Trophoblast cell (in vitro differentiated cells and primary cell): ENCODE data around the gene SOX8.

Experiments
- DNase-seq, 2 donors: peaks; one replicate each; pipeline ENCODE4 v3.0.0-alpha.2; 2016
- H2AFZ ChIP-seq: 2 replicates; pipeline ENCODE4 v1.6.1; 2013; ENCODE audit warnings: low read length, moderate library complexity, mild to moderate bottlenecking; ENCODE audit not compliant: insufficient read depth, poor library complexity
- H2AK5ac ChIP-seq: 2 replicates; pipeline ENCODE4 v1.6.1; 2013; ENCODE audit warnings: mild to moderate bottlenecking, low read length
- H2BK120ac ChIP-seq: 2 replicates; pipeline ENCODE4 v1.6.1; 2013; ENCODE audit warnings: low read length, mild to moderate bottlenecking, moderate library complexity; ENCODE audit not compliant: insufficient read depth, poor library complexity
- H2BK12ac ChIP-seq: 2 replicates; pipeline ENCODE4 v1.6.1; 2013; ENCODE audit warnings: mild to moderate bottlenecking, low read length, moderate library complexity
- H2BK5ac ChIP-seq: 2 replicates; pipeline ENCODE4 v1.6.1; 2013; ENCODE audit warnings: low read length, low read depth, moderate library complexity, mild to moderate bottlenecking; ENCODE audit not compliant: poor library complexity
- H3K14ac ChIP-seq: 2 replicates; pipeline ENCODE4 v1.6.1; 2013; ENCODE audit warnings: mild to moderate bottlenecking, low read length
- H3K18ac ChIP-seq: 2 replicates; pipeline ENCODE4 v1.6.1; 2013; ENCODE audit warnings: mild to moderate bottlenecking, low read length
- H3K23ac ChIP-seq: 2 replicates; pipeline ENCODE4 v1.6.1; 2013; ENCODE audit warnings: low read length
- H3K27ac ChIP-seq: 2 replicates; pipeline ENCODE4 v1.5.1; 2013; ENCODE audit warnings: low read depth, mild to moderate bottlenecking, inconsistent platforms, low read length, moderate library complexity
- H3K27me3 ChIP-seq: 2 replicates; pipeline ENCODE4 v1.6.1; 2013; ENCODE audit warnings: inconsistent platforms, mild to moderate bottlenecking, low read length, moderate library complexity; ENCODE audit not compliant: insufficient read depth
- H3K36me3 ChIP-seq, 2 experiments: 1 replicate in 1 of 2; 2 replicates in 1 of 2; pipeline ENCODE4 v1.6.1; 2013; ENCODE audit warnings: low read length in 2 of 2, mild to moderate bottlenecking in 2 of 2, moderate library complexity in 1 of 2; ENCODE audit not compliant: insufficient read depth in 2 of 2, control insufficient read depth in 1 of 2
- H3K4ac ChIP-seq: 2 replicates; pipeline ENCODE4 v1.6.1; 2013; ENCODE audit warnings: low read depth, mild to moderate bottlenecking, low read length, moderate library complexity
- H3K4me1 ChIP-seq, 2 experiments: 1 replicate in 1 of 2; 2 replicates in 1 of 2; pipeline ENCODE4 v1.6.1; 2013; ENCODE audit warnings: low read length in 2 of 2, mild to moderate bottlenecking in 2 of 2, moderate library complexity in 1 of 2; ENCODE audit not compliant: insufficient read depth in 2 of 2, control insufficient read depth in 1 of 2
- H3K4me2 ChIP-seq: 2 replicates; pipeline ENCODE4 v1.6.1; 2013; ENCODE audit warnings: inconsistent platforms, mild to moderate bottlenecking, low read length, moderate library complexity
- H3K4me3 ChIP-seq: 2 replicates; pipeline ENCODE4 v1.5.1; 2013; ENCODE audit warnings: mild to moderate bottlenecking, low read depth, low read length, inconsistent platforms
- H3K79me1 ChIP-seq: one replicate; pipeline ENCODE4 v1.6.1; 2013; ENCODE audit warnings: low read length
- H3K79me2 ChIP-seq: 2 replicates; pipeline ENCODE4 v1.6.1; 2013; ENCODE audit warnings: low read length, mild to moderate bottlenecking; ENCODE audit not compliant: control insufficient read depth, insufficient read depth, poor library complexity
- H3K9ac ChIP-seq: 2 replicates; pipeline ENCODE4 v1.6.1; 2013; ENCODE audit warnings: mild to moderate bottlenecking, low read length
- H3K9me3 ChIP-seq: 2 replicates; pipeline ENCODE4 v1.6.1; 2013; ENCODE audit warnings: low read depth, mild to moderate bottlenecking, control low read depth, inconsistent platforms, low read length; ENCODE audit not compliant: insufficient read depth
- H4K12ac ChIP-seq: 2 replicates; pipeline ENCODE4 v1.6.1; 2013; ENCODE audit warnings: low read depth, mild to moderate bottlenecking, low read length, moderate library complexity
- H4K8ac ChIP-seq: 2 replicates; pipeline ENCODE4 v1.6.1; 2013; ENCODE audit warnings: low read depth, mild to moderate bottlenecking, low read length, moderate library complexity
- H4K91ac ChIP-seq: one replicate; pipeline ENCODE4 v1.6.1; 2013; ENCODE audit warnings: low read depth, mild to moderate bottlenecking, low read length, moderate library complexity
- WGBS: extraction: QIAGEN DNeasy Blood & Tissue Kit; methylation state at CpG from one replicate; pipeline ENCODE4 v1.1.7; 2013; ENCODE audit warnings: missing lambda C conversion rate; ENCODE audit not compliant: insufficient read length, insufficient coverage; ENCODE audit errors: extremely low coverage; 5-methylcytosine and 5-hydroxymethylcytosine counted together

SOX8 gene

DNA sequence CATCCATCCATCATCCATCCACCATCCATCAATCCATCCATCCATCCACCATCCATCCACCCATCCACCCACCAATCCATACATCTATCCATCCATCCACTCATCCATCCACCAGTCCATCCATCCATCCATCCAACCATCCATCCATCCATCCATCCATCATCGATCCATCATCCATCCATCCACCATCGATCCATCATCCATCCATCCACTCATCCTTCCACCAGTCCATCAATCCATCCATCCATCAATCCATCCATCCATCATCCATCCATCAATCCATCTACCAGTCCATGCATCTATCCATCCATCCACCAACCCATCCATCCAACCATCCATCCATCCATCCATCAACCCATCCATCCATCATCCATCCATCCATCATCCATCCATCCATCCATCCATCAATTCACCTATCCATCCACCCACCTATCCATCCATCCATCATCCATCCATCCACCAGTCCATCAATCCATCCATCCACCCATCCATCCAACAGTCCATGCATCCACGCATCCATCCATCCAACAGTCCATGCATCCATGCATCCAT lies 51.6 kb downstream of the SOX8 start:
- H3K79me1 ChIP-seq: no peaks in the 10 kb centered on the region
- H2AK5ac ChIP-seq: no peak overlapping the region
- H2BK120ac ChIP-seq: no peak overlapping the region
- no peak overlapping the region for H3K4ac ChIP-seq
- DNase-seq: no peak
- H4K12ac ChIP-seq: no peak overlapping the region
- H3K79me2 ChIP-seq: no peaks in the 10 kb centered on the region
- H2AFZ ChIP-seq: no peak overlapping the region
- no peak overlapping the region for H2BK5ac ChIP-seq
- H4K91ac ChIP-seq: no peak overlapping the region
- peak overlapping the region; percentile 27 for H3K4me3 ChIP-seq
- no peaks in the 10 kb centered on the region for H3K27me3 ChIP-seq
- WGBS: 100% methylated on average over 2 of the region's 3 CpGs
- no peaks in the 10 kb centered on the region for H3K36me3 ChIP-seq
- H3K9me3 ChIP-seq: peaks cover 26% of the 10 kb centered on the region
- H3K4me2 ChIP-seq: no peak overlapping the region
- no peak overlapping the region for H3K14ac ChIP-seq
- H3K4me1 ChIP-seq: peaks cover 3 to 4% of the 10 kb centered on the region in 2 experiments
- H3K9ac ChIP-seq: no peak overlapping the region
- no peak overlapping the region for H3K27ac ChIP-seq
- H4K8ac ChIP-seq: no peak overlapping the region
- no peak overlapping the region for H3K18ac ChIP-seq
- no peak overlapping the region for H3K23ac ChIP-seq
- H2BK12ac ChIP-seq: no peak overlapping the region

DNA sequence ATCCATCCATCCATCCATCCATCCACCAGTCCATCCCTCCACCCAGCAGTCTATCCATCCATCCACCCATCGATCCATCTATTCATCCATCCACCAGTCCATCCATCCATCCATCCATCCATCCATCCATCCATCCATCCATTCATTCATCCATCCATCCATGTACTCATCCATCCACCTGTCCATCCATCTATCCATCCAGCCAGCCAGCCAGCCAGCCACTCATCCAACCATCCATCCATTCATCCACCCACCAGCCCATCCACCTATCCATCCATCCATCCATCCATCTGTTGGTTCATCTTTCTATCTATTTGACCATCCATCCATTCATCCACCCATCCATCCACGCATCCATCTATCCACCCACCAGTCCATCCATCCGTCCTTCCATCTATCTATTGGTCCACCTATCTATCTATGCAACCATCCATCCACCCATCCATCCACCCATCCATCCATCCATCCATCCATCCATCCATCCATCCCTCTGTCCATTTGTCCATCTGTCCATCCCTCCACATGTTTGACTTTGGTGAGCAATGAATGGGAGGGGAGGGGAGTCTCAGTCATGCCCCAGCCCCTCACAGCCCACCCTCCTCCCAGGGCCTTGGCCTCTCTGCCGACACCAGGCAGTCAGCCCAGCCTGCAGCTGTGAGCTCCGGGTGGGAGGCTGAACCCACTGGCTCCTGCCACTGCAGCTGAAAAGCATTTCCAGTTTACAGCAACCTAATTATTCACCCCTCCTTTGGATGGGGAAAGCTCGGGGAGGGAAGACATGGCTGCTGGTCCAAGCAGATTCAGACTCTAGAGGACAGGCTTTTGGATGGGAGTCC lies 52.9 kb downstream of the SOX8 start:
- H3K4me3 ChIP-seq: peak overlapping the region; percentile 18
- H2AK5ac ChIP-seq: no peak overlapping the region
- no peak overlapping the region for H4K12ac ChIP-seq
- H3K4me1 ChIP-seq: peaks cover 3 to 4% of the 10 kb centered on the region in 2 experiments
- WGBS: no CpG with 5 or more reads among the region's 6 CpGs
- no peak overlapping the region for H3K4ac ChIP-seq
- no peak overlapping the region for H2AFZ ChIP-seq
- DNase-seq: no peak
- H3K14ac ChIP-seq: no peak overlapping the region
- H4K91ac ChIP-seq: no peak overlapping the region
- H3K27ac ChIP-seq: no peak overlapping the region
- H3K9me3 ChIP-seq: peaks cover 29% of the 10 kb centered on the region
- H2BK120ac ChIP-seq: no peak overlapping the region
- no peaks in the 10 kb centered on the region for H3K36me3 ChIP-seq
- no peak overlapping the region for H3K18ac ChIP-seq
- H3K79me1 ChIP-seq: no peaks in the 10 kb centered on the region
- no peak overlapping the region for H4K8ac ChIP-seq
- H3K4me2 ChIP-seq: no peak overlapping the region
- H3K79me2 ChIP-seq: no peaks in the 10 kb centered on the region
- no peak overlapping the region for H2BK5ac ChIP-seq
- no peaks in the 10 kb centered on the region for H3K27me3 ChIP-seq
- no peak overlapping the region for H2BK12ac ChIP-seq
- no peak overlapping the region for H3K23ac ChIP-seq
- H3K9ac ChIP-seq: no peak overlapping the region

GRCh38 chr16:1035066-1035415 lies 53.5 kb downstream of the SOX8 start:
- no peak overlapping the region for H2BK120ac ChIP-seq
- H2AK5ac ChIP-seq: no peak overlapping the region
- no peak overlapping the region for H4K12ac ChIP-seq
- peaks cover 29% of the 10 kb centered on the region for H3K9me3 ChIP-seq
- H2BK5ac ChIP-seq: no peak overlapping the region
- H4K91ac ChIP-seq: no peak overlapping the region
- no peak overlapping the region for H2BK12ac ChIP-seq
- H3K27me3 ChIP-seq: no peaks in the 10 kb centered on the region
- no CpG with 5 or more reads among the region's 7 CpGs for WGBS
- H3K14ac ChIP-seq: no peak overlapping the region
- no peak overlapping the region for H3K27ac ChIP-seq
- no peak overlapping the region for H3K23ac ChIP-seq
- no peak overlapping the region for H3K4ac ChIP-seq
- DNase-seq: no peak
- H3K4me1 ChIP-seq: peaks cover 3 to 4% of the 10 kb centered on the region in 2 experiments
- H4K8ac ChIP-seq: no peak overlapping the region
- no peak overlapping the region for H3K9ac ChIP-seq
- no peak overlapping the region for H2AFZ ChIP-seq
- no peak overlapping the region for H3K18ac ChIP-seq
- H3K4me3 ChIP-seq: no peak overlapping the region
- no peaks in the 10 kb centered on the region for H3K79me1 ChIP-seq
- H3K79me2 ChIP-seq: no peaks in the 10 kb centered on the region
- no peaks in the 10 kb centered on the region for H3K36me3 ChIP-seq
- H3K4me2 ChIP-seq: no peak overlapping the region

DNA sequence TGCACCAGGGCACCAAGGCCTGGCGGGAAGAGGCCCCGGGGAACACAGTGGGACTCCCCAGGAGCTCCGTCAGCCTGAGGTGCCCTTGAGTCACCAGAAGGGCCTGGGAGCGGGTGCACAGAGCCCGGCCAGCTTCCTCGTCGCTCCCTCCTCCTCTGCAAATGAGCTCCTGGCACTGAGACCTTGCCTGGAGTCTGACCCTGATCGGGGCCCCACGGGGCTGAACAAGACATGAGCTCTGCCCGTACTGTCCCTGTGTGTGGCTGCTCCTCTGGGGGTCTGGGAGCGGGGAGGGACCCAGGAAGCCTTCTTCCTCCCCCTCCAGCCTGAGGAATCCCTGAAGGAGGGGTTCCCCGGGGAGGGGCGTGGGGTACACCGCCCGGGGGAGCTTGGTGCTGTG lies 54.6 kb downstream of the SOX8 start:
- H3K79me1 ChIP-seq: no peaks in the 10 kb centered on the region
- H3K27me3 ChIP-seq: no peaks in the 10 kb centered on the region
- H2AFZ ChIP-seq: no peak overlapping the region
- peaks cover 3 to 4% of the 10 kb centered on the region in 2 experiments for H3K4me1 ChIP-seq
- no peak overlapping the region for H2BK5ac ChIP-seq
- H3K4me2 ChIP-seq: no peak overlapping the region
- no peaks in the 10 kb centered on the region for H3K36me3 ChIP-seq
- H4K91ac ChIP-seq: no peak overlapping the region
- no peak overlapping the region for H3K23ac ChIP-seq
- DNase-seq: no peak
- H2BK120ac ChIP-seq: no peak overlapping the region
- no peak overlapping the region for H3K4ac ChIP-seq
- H3K18ac ChIP-seq: no peak overlapping the region
- no peaks in the 10 kb centered on the region for H3K79me2 ChIP-seq
- H3K27ac ChIP-seq: no peak overlapping the region
- no peak overlapping the region for H3K14ac ChIP-seq
- peaks cover 31% of the 10 kb centered on the region for H3K9me3 ChIP-seq
- no peak overlapping the region for H2AK5ac ChIP-seq
- no peak overlapping the region for H2BK12ac ChIP-seq
- no peak overlapping the region for H4K12ac ChIP-seq
- WGBS: no CpG with 5 or more reads among the region's 15 CpGs
- no peak overlapping the region for H4K8ac ChIP-seq
- no peak overlapping the region for H3K4me3 ChIP-seq
- H3K9ac ChIP-seq: no peak overlapping the region
